Right kidney (tissue), 1 donor: Measurements from ENCODE around the gene TPM4.
"Not testable (repeated sequence)": the region's sequence is repeated elsewhere in the genome, so short reads cannot be mapped to it uniquely, and the experiment has no call there.

Experiments used
- DNase-seq: peaks from one replicate; pipeline ENCODE4 v3.0.0-alpha.2; 2016

The TPM4 gene

GRCh38 chr19:16096280-16096855 is 20.1 kb downstream of the TPM4 start:
- no peak for DNase-seq

DNA sequence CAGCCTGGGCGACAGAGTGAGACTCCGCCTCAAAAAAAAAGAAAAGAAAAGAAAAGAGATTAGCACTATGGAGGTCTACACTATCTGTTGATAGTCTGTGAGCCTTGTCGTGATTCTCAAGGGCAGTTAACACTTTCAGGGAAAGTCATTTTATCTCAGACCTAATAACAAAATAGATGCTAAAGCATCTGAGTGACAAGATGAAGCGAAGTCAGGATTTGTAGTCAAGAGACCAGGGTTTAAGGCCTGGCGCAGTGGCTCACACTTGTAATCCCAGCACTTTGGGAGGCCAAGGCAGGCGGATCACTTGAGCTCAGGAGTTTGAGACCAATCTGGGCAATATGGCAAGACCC is 22.1 kb downstream of the TPM4 start:
- DNase-seq, result no peak

DNA sequence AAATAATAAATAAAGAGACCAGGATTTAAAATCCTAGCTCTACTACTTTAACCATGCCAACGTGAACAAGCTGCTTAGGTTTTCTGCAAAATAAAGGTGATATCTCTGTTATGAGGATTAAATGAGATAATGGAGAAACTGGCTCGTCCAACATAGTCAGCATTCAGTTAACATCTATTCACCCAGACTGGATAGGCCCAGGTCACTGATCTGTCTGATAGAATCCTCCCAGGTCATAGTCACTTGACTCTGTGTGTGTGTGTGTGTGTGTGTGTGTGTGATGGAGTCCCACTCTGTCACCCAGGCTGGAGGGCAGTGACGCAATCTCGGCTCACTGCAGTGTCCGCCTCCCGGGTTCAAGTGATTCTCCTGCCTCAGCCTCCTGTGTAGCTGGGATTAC is 22.5 kb downstream of the TPM4 start:
- DNase-seq, result no peak

GRCh38 chr19:16099314-16099965 is 23.1 kb downstream of the TPM4 start:
- not testable (repeated sequence) for DNase-seq

GRCh38 chr19:16100524-16100923 is 24.2 kb downstream of the TPM4 start:
- DNase-seq, result no peak

DNA sequence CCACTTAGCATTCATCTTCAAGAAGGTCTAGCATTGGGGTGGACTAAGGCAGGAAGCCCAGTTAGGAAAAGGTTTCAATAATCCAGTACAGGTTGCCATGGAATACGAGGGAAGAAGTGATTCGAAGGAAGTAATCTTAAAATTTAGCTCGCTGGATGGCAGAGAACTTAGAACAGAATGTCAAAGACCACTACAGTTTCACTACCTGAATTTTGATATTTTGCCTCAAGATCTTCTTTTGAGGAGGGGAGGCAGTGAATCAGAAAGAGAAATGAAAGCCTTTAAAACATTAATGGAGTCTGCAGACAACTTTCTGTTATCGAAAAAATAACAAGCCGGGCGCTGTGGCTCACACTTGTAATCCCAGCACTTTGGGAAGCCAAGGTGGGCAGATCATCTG is 28.4 kb downstream of the TPM4 start:
- no peak for DNase-seq

GRCh38 chr19:16106121-16106520 is 29.8 kb downstream of the TPM4 start:
- DNase-seq, result no peak

DNA sequence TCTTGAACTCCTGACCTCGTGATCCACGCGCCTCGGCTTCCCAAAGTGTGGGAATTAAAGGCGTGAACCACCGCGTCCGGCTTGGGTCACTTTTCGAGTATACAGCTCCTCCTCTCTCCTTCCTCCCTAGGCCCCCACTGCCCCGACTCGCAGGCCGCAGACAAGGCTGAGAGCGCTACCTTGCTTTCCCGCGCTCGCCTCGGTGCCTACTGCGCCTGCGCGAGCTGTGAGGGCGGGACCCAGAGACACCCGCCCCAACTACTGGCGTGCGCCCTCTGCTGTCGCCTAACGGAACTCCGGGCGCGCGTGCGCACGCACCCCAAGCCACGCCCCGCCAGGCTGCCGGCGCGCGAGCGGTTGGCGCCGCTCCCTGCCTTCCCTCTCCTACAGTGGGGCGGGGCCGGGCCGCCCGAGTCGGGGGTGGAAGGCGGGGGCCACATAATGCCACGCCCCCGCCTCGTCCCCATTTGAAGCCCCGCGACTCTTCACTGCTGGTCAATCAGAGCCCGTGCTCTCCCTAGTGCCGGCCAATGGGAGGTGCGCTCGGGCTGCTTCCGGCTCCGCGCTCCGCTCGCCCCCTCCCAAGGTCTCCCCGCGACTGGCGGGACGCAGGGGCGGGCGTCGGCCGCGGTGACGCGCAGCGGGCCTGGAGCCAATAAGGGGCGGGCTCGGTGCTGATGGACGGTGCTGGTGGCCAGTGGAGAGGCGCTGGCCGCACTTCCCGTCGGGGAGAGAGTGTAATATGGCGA is 35.0 kb downstream of the TPM4 start, which contains the start of gene RAB8A:
RAB8A (plus strand) TSS at position 730 of the 749 bp plus-strand sequence; CDS start at position 743, 13 bp downstream.
- DNase-seq, result peak; percentile 100

- DNase-seq, result no peak
Observed at GRCh38 chr19:16111909-16112752, 35.8 kb downstream of the TPM4 start.

- no peak for DNase-seq
Observed at GRCh38 chr19:16112778-16113177, 36.5 kb downstream of the TPM4 start.

GRCh38 chr19:16113727-16114126 is 37.4 kb downstream of the TPM4 start:
- no peak for DNase-seq

- DNase-seq, result no peak
Observed at GRCh38 chr19:16115301-16116039, 39.2 kb downstream of the TPM4 start.

GRCh38 chr19:16116067-16116466 is 39.8 kb downstream of the TPM4 start:
- no peak for DNase-seq

DNA sequence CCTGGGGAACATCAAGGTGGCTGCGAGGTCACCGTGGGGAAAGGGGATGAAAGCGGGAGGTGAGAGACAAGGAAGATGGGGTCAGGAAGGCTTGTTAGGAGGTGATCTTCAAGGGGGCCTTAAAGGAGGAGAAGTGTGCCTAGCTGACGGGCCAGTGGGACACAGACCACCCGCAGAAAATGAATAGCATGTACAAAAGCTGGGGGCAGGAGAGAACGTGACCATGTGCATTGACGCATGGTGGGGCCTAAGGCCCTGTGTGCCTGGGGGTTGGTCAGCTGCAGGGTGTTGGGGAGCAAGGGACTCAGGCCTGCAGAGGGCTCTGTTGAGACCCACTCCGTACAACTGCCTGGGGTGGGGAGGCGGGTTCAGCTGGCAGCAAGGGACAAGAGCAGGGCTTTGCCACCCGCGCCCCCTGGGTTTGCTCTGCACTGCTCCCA is 41.3 kb downstream of the TPM4 start:
- DNase-seq, result no peak

DNA sequence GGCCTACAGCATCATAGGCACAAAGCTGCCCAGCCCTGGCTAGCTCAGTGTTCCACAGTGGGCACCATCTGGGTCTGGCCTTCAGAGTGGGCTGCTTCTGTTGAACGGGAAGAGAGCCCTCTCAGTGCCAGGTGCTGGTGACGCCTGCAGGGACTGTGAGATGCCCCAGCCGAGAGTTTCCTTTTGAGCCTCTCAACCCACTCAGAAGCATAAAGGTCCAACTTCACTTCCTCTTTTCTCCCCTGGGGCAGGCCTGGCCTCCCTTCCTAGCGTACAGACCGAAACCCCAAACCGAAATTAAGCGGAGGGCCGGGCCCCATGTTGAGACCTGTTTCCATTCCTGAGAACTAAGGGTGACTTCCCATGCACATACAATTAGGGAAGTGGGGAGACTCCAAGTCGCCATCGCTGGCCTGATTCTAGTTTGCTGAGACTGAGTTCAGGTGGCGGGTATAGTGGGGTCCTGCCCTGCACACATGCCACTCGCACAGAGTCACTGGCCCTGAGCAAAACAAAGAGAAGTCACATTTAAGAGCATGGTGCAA is 42.3 kb downstream of the TPM4 start:
- DNase-seq, result no peak

- DNase-seq, result not testable (repeated sequence)
Observed at GRCh38 chr19:16119075-16119857, 43.0 kb downstream of the TPM4 start.

DNA sequence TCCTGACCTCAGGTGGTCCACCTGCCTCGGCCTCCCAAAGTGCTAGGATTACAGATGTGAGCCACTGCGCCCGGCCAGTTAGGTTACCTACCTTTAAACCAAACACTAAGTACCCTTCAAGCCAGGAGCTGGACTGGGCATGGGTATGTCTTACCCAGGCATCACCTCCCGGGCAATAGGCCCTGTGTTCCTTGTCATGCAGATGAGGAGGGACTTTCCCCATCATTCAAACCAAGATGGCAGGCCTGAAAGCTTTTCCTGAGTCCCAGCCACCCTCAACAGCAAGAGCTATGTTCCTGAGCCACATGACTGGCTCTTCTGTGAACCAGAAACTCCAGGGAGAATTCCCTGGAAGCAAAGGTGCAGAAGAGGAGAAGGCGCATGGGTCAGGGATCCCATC is 44.8 kb downstream of the TPM4 start:
- no peak for DNase-seq

GRCh38 chr19:16121967-16122366 is 45.7 kb downstream of the TPM4 start:
- no peak for DNase-seq

DNA sequence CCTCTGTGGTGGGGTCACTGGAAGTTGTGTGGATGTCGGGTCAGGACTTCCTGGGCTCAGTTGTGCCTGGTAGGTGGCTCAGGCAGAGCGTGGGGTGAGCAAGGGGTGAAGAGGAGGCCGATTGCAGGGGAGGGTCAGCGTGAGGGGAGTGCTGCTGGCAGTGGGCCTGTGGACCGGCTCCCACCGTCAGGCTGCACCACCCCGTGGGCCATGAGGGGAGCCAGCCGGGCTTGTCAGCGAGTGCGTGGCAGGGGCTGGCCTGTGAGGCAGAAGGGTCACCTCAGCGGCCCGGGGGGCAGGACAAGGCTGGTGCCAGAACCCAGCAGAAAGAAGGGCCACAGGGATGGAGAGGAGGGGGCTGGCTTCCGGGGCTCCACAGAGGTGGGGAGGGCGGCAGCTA is 48.7 kb downstream of the TPM4 start:
- DNase-seq, result no peak

DNA sequence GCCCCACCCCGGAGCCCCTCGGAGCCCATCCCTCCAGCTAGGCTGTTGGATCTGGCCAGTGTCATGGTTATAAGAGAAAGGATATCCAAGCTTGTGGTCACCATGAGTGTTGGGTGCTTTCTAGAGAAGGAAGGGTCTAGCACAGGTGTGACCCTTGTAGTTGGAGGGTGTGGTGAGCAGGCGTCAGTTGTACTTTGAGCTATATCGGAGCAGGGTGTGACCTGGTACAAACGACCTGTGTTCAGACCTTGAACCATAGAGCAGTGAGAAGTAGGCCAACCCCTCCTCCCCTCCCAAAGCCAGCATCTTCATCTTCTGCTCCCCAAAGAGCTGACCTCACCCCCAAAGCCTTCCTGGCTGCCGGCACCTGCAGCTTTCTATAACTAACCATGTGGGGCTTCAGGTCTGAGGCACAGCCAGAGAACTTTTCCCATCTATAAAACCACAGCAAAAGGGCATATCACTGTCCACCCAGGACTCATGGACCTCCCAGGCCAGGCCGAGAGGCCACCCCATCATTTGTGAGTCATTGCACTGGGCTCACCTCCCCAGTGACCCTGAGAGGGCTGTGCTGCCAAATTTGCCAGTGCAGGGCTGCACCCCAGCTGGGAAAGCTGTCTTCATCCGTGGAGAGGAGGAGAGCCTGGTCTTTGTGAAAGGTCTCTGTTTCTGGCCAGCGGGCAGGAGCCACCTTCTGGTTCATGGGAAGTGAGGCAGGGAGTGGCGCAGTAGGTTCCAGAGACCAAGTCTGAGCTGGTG is 49.6 kb downstream of the TPM4 start:
- no peak for DNase-seq
